Upper lobe of left lung (tissue), 4 donors: ENCODE results near the gene FMO2.

Experiments used
- POLR2A ChIP-seq, 4 donors: fragments of 450-650 bp; IDR thresholded peaks; one replicate each; pipeline ENCODE4 v1.5.1; 2016 to 2017; ENCODE audit warnings: antibody characterized with exemption in 4 of 4, mild to moderate bottlenecking in 2 of 4
- POLR2AphosphoS5 ChIP-seq, 2 donors: sonication (generic); formaldehyde crosslinking; IDR thresholded peaks; one replicate each; pipeline ENCODE4 v1.5.1; 2017; ENCODE audit warnings: antibody characterized with exemption in 2 of 2
- TF ChIP-seq, protein P1 (sequence below), 6 experiments: fragments of 450-650 bp in 4 of 6; fragments of 200-600 bp in 2 of 6; sonication (generic) in 2 of 6; IDR thresholded peaks; one replicate each; pipeline ENCODE4 v1.5.1; 2016 to 2019; ENCODE audit warnings: antibody characterized with exemption in 6 of 6

DNA sequence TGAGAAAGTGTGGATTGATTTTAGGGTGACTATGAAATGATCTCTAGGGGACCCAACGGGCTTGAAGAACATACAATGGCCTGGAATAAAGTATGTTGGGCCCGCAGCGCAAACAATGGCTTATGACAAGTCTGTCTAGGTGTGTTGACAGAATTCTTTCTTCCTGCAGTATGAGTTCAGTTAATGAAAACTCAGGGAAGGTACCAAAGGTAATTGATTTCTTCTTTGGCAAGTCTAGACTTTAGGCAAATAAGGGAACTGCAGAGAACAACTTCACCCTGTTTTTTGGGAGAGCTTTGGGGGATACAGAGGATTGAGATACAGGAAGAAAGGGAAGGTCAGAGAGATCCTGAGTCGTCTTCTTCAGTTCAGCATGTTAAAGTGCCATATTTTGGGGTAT lies 7.8 kb upstream of the FMO2 start:
- TF ChIP-seq, protein P1, sequence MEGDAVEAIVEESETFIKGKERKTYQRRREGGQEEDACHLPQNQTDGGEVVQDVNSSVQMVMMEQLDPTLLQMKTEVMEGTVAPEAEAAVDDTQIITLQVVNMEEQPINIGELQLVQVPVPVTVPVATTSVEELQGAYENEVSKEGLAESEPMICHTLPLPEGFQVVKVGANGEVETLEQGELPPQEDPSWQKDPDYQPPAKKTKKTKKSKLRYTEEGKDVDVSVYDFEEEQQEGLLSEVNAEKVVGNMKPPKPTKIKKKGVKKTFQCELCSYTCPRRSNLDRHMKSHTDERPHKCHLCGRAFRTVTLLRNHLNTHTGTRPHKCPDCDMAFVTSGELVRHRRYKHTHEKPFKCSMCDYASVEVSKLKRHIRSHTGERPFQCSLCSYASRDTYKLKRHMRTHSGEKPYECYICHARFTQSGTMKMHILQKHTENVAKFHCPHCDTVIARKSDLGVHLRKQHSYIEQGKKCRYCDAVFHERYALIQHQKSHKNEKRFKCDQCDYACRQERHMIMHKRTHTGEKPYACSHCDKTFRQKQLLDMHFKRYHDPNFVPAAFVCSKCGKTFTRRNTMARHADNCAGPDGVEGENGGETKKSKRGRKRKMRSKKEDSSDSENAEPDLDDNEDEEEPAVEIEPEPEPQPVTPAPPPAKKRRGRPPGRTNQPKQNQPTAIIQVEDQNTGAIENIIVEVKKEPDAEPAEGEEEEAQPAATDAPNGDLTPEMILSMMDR (IDR thresholded peaks at IDR 0.05), result no peak
- TF ChIP-seq POLR2A (IDR thresholded peaks at IDR 0.05) (no peak), POLR2AphosphoS5 (IDR thresholded peaks at IDR 0.05) (no peak)
